GM23338 (cell line): Measurements from ENCODE around the gene APOL3. TPM values are rescaled to one million over a fixed set of nuclear protein-coding genes. Genes with fewer than 3 reads are reported as not detected.

Source experiments
- ATAC-seq: fragments of 200-7000 bp; cut with Tn5 transposase; 3 replicates; pipeline ENCODE4 v1.9.1; 2020
- DNase-seq: peaks from one replicate; pipeline ENCODE4 v3.0.0-alpha.2; 2015; ENCODE audit warnings: low spot score
- H2AFZ ChIP-seq: fragments of 200-600 bp; sonication (generic); 2 replicates; pipeline ENCODE4 v1.8.0; 2016; ENCODE audit warnings: antibody characterized with exemption, mild to moderate bottlenecking, moderate library complexity
- H3F3A ChIP-seq: fragments of 200-600 bp; sonication (generic); replicated peaks from 2 replicates; pipeline ENCODE4 v1.8.0; 2017; ENCODE audit warnings: antibody characterized with exemption, mixed run types, low read depth
- H3K27ac ChIP-seq: fragments of 200-600 bp; sonication (generic); 2 replicates; pipeline ENCODE4 v1.6.1; 2016; ENCODE audit warnings: low read depth
- H3K27me3 ChIP-seq: fragments of 200-600 bp; sonication (generic); 2 replicates; pipeline ENCODE4 v1.8.0; 2016; ENCODE audit warnings: mild to moderate bottlenecking, mixed run types, moderate library complexity; ENCODE audit not compliant: insufficient read depth
- H3K36me3 ChIP-seq: fragments of 200-600 bp; sonication (generic); 2 replicates; pipeline ENCODE4 v1.8.0; 2016; ENCODE audit warnings: mild to moderate bottlenecking; ENCODE audit not compliant: insufficient read depth
- H3K4me1 ChIP-seq: fragments of 200-600 bp; sonication (generic); 2 replicates; pipeline ENCODE4 v1.8.0; 2016; ENCODE audit warnings: mild to moderate bottlenecking, moderate library complexity; ENCODE audit not compliant: insufficient read depth
- H3K4me2 ChIP-seq: fragments of 200-600 bp; sonication (generic); 2 replicates; pipeline ENCODE4 v1.7.1; 2017; ENCODE audit warnings: mixed run types
- H3K4me3 ChIP-seq: fragments of 200-600 bp; sonication (generic); 2 replicates; pipeline ENCODE4 v1.6.1; 2016; ENCODE audit warnings: mixed run types
- H3K79me2 ChIP-seq: fragments of 200-600 bp; sonication (generic); replicated peaks from 2 replicates; pipeline ENCODE4 v1.8.0; 2017; ENCODE audit warnings: mild to moderate bottlenecking; ENCODE audit not compliant: insufficient read depth
- H3K9me2 ChIP-seq: fragments of 200-600 bp; sonication (generic); 2 replicates; pipeline ENCODE4 v1.8.0; 2017; ENCODE audit not compliant: insufficient read depth
- H4K20me1 ChIP-seq: fragments of 200-600 bp; sonication (generic); replicated peaks from 2 replicates; pipeline ENCODE4 v1.8.0; 2017; ENCODE audit warnings: mild to moderate bottlenecking; ENCODE audit not compliant: insufficient read depth
- H3K27ac Mint-ChIP-seq: 2 replicates; pipeline ENCODE4 v1.8.0; 2020; ENCODE audit warnings: inconsistent platforms, mild to moderate bottlenecking, moderate library complexity, mixed read lengths
- H3K27me3 Mint-ChIP-seq: 3 replicates; pipeline ENCODE4 v1.8.0; 2022; ENCODE audit warnings: low read depth, mild to moderate bottlenecking, moderate library complexity, mixed read lengths, inconsistent platforms; ENCODE audit not compliant: insufficient read depth, poor library complexity
- H3K36me3 Mint-ChIP-seq: 3 replicates; pipeline ENCODE4 v1.8.0; 2021; ENCODE audit warnings: low read depth, mild to moderate bottlenecking, inconsistent platforms, moderate library complexity, mixed read lengths
- H3K4me1 Mint-ChIP-seq: 3 replicates; pipeline ENCODE4 v1.8.0; 2020; ENCODE audit warnings: mild to moderate bottlenecking, inconsistent platforms, mixed read lengths
- H3K4me3 Mint-ChIP-seq: 3 replicates; pipeline ENCODE4 v1.8.0; 2021; ENCODE audit warnings: moderate library complexity, mild to moderate bottlenecking, inconsistent platforms, mixed read lengths
- H3K9me3 Mint-ChIP-seq: 3 replicates; pipeline ENCODE4 v1.8.0; 2020; ENCODE audit warnings: moderate library complexity, mild to moderate bottlenecking, inconsistent platforms, mixed read lengths
- CREB1 ChIP-seq: fragments of 250-450 bp; sonication (Bioruptor Pico); IDR thresholded peaks from 2 replicates; pipeline ENCODE4 v1.5.0; 2020; ENCODE audit warnings: low read depth, mild to moderate bottlenecking, moderate library complexity
- EZH2 ChIP-seq: fragments of 200-600 bp; sonication (generic); IDR thresholded peaks from one replicate; pipeline ENCODE4 v1.8.0; 2017; ENCODE audit warnings: antibody characterized with exemption, mild to moderate bottlenecking, low read depth; ENCODE audit not compliant: unreplicated experiment
- EZH2phosphoT487 ChIP-seq: fragments of 200-600 bp; sonication (generic); IDR thresholded peaks from one replicate; pipeline ENCODE4 v1.8.1; 2018; ENCODE audit warnings: antibody characterized with exemption; ENCODE audit not compliant: unreplicated experiment
- JUNB ChIP-seq: IDR thresholded peaks from one replicate; pipeline ENCODE4 v1.6.1; 2016; ENCODE audit warnings: antibody characterized with exemption; ENCODE audit not compliant: unreplicated experiment
- NANOG ChIP-seq: IDR thresholded peaks from 2 replicates; pipeline ENCODE4 v1.6.1; 2016; ENCODE audit warnings: antibody characterized with exemption, borderline replicate concordance
- POLR2AphosphoS5 ChIP-seq: IDR thresholded peaks from 2 replicates; pipeline ENCODE4 v1.6.1; 2016; ENCODE audit warnings: antibody characterized with exemption, low read depth
- polyA plus RNA-seq: library from polyadenylated mRNA; unstranded; fragments of >200 nt; fragmentation: Nextera tagmentation; extraction: Ambion mirVana; gene quantifications from 2 replicates; pipeline ENCODE4 v1.2.1, GENCODE V29; 2016
- total RNA-seq: library from RNA; depleted of rRNA; stranded (reverse); fragments of >200 nt; shearing (Covaris generic); gene quantifications from 2 replicates; pipeline ENCODE4 v1.2.3, GENCODE V29; 2014
- TF ChIP-seq, protein P1 (sequence below), 2 experiments: fragments of 200-600 bp in 1 of 2; sonication (generic) in 1 of 2; conservative IDR thresholded peaks; 2 replicates each; pipeline versions ENCODE4 v1.5.1 to v1.6.1; 2016 to 2017; ENCODE audit warnings: antibody characterized with exemption in 2 of 2, low read depth in 2 of 2, mild to moderate bottlenecking in 2 of 2, moderate library complexity in 1 of 2
- TF ChIP-seq, protein P2 (sequence below): IDR thresholded peaks from 2 replicates; pipeline ENCODE4 v1.6.1; 2016; ENCODE audit warnings: antibody characterized with exemption
- TF ChIP-seq, protein P3 (sequence below): fragments of 250-450 bp; sonication (Bioruptor Pico); IDR thresholded peaks from 2 replicates; pipeline ENCODE4 v1.5.0; 2020; ENCODE audit warnings: mild to moderate bottlenecking, moderate library complexity

The APOL3 gene
- total and polyA plus RNA-seq, 2 experiments from 2014 or later = not detected

DNA sequence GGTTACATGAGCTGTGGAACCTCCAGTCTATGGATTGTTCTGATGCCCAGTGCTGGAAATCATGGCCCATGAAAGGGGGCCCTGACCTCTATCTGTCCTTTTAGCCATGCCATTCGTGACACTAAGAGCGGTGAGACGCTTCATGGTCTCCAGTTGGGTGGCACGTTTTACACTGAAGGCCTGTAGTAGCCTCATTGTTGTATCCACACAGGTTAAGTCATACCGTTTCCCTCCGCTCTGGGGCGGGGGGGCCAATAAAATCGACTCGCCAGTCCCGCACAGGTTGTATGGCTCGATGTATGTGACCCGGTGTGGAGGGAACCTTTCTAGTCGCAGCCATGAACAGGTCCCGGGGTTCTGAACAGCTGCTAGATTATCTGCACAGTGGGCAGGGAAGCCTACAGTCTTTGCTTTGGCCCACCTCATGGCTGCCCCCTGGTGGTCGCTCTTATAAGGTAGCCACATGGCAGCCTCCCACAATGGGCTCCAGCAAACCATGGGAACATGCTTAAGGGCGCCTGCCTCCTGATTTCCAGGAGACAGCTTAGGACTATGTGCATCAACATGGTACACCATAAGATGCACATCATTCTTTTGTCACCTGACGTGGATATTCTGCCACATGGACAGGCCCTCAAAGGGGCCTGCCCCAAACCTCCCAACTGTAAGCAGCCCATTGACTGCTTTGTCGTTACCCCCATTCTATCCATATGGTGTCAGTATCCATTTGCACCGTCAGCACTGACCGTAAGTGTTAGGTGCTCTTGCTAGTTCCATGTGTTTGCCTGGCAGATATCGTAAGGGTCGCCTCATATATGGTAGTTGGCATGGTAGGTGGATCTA, 19.7 kb upstream of the APOL3 start:
- TF ChIP-seq, protein P1, sequence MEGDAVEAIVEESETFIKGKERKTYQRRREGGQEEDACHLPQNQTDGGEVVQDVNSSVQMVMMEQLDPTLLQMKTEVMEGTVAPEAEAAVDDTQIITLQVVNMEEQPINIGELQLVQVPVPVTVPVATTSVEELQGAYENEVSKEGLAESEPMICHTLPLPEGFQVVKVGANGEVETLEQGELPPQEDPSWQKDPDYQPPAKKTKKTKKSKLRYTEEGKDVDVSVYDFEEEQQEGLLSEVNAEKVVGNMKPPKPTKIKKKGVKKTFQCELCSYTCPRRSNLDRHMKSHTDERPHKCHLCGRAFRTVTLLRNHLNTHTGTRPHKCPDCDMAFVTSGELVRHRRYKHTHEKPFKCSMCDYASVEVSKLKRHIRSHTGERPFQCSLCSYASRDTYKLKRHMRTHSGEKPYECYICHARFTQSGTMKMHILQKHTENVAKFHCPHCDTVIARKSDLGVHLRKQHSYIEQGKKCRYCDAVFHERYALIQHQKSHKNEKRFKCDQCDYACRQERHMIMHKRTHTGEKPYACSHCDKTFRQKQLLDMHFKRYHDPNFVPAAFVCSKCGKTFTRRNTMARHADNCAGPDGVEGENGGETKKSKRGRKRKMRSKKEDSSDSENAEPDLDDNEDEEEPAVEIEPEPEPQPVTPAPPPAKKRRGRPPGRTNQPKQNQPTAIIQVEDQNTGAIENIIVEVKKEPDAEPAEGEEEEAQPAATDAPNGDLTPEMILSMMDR (conservative IDR thresholded peaks at IDR 0.05; ENCODE audit: low read depth in 2 of 2) = peak; percentile 89 to 92
- TF ChIP-seq, protein P2, sequence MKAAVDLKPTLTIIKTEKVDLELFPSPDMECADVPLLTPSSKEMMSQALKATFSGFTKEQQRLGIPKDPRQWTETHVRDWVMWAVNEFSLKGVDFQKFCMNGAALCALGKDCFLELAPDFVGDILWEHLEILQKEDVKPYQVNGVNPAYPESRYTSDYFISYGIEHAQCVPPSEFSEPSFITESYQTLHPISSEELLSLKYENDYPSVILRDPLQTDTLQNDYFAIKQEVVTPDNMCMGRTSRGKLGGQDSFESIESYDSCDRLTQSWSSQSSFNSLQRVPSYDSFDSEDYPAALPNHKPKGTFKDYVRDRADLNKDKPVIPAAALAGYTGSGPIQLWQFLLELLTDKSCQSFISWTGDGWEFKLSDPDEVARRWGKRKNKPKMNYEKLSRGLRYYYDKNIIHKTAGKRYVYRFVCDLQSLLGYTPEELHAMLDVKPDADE = no peak
- Mint-ChIP-seq H3K4me3 (no peak overlapping the region), H3K4me1 (peaks cover 18% of the 10 kb centered on the region), H3K27ac (no peak overlapping the region), H3K27me3 (no peaks in the 10 kb centered on the region), H3K36me3 (no peaks in the 10 kb centered on the region), H3K9me3 (no peaks in the 10 kb centered on the region)
- no peak overlapping the region for H3K4me3 ChIP-seq
- ATAC-seq (peak; percentile 98), DNase-seq (peak; percentile 87)
- H3K79me2 ChIP-seq = no peaks in the 10 kb centered on the region
- H3K4me2 ChIP-seq = no peak overlapping the region
- H3K36me3 ChIP-seq = no peaks in the 10 kb centered on the region
- H2AFZ ChIP-seq = peak overlapping the region; percentile 84
- peaks cover 9% of the 10 kb centered on the region for H3K9me2 ChIP-seq
- H4K20me1 ChIP-seq = no peaks in the 10 kb centered on the region
- no peaks in the 10 kb centered on the region for H3K27me3 ChIP-seq
- H3K4me1 ChIP-seq = no peaks in the 10 kb centered on the region
- H3K27ac ChIP-seq = no peak overlapping the region
- no peaks in the 10 kb centered on the region for H3F3A ChIP-seq

DNA sequence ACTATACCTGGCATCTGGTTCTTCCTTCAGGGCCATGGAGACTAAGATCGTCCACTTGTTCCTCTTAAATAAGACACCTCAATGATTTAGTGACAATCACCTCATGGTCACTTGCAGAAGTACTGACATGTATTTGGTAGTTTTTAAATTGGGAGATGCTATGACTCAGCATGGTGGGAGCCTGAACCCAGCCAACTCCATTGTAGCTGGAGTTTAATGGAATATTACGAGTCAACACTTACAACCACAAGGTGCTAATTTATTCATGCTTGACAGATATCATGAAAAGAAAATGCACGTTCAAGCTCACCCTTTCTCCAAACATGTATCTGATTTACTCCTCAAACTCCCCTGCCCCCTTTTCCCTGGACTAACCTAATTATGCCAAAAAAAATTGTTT, 16.6 kb upstream of the APOL3 start:
- H3K4me1 Mint-ChIP-seq = 0 out of 3 replicates have a peak, but pooled peaks cover 3% of the 10 kb centered on the region
- no peak for TF ChIP-seq CREB1 (CRISPR knock-in tag)
- no peak for TF ChIP-seq POLR2AphosphoS5
- TF ChIP-seq, protein P1 (conservative IDR thresholded peaks at IDR 0.05; ENCODE audit: low read depth in 2 of 2) = no peak
- TF ChIP-seq, protein P3, sequence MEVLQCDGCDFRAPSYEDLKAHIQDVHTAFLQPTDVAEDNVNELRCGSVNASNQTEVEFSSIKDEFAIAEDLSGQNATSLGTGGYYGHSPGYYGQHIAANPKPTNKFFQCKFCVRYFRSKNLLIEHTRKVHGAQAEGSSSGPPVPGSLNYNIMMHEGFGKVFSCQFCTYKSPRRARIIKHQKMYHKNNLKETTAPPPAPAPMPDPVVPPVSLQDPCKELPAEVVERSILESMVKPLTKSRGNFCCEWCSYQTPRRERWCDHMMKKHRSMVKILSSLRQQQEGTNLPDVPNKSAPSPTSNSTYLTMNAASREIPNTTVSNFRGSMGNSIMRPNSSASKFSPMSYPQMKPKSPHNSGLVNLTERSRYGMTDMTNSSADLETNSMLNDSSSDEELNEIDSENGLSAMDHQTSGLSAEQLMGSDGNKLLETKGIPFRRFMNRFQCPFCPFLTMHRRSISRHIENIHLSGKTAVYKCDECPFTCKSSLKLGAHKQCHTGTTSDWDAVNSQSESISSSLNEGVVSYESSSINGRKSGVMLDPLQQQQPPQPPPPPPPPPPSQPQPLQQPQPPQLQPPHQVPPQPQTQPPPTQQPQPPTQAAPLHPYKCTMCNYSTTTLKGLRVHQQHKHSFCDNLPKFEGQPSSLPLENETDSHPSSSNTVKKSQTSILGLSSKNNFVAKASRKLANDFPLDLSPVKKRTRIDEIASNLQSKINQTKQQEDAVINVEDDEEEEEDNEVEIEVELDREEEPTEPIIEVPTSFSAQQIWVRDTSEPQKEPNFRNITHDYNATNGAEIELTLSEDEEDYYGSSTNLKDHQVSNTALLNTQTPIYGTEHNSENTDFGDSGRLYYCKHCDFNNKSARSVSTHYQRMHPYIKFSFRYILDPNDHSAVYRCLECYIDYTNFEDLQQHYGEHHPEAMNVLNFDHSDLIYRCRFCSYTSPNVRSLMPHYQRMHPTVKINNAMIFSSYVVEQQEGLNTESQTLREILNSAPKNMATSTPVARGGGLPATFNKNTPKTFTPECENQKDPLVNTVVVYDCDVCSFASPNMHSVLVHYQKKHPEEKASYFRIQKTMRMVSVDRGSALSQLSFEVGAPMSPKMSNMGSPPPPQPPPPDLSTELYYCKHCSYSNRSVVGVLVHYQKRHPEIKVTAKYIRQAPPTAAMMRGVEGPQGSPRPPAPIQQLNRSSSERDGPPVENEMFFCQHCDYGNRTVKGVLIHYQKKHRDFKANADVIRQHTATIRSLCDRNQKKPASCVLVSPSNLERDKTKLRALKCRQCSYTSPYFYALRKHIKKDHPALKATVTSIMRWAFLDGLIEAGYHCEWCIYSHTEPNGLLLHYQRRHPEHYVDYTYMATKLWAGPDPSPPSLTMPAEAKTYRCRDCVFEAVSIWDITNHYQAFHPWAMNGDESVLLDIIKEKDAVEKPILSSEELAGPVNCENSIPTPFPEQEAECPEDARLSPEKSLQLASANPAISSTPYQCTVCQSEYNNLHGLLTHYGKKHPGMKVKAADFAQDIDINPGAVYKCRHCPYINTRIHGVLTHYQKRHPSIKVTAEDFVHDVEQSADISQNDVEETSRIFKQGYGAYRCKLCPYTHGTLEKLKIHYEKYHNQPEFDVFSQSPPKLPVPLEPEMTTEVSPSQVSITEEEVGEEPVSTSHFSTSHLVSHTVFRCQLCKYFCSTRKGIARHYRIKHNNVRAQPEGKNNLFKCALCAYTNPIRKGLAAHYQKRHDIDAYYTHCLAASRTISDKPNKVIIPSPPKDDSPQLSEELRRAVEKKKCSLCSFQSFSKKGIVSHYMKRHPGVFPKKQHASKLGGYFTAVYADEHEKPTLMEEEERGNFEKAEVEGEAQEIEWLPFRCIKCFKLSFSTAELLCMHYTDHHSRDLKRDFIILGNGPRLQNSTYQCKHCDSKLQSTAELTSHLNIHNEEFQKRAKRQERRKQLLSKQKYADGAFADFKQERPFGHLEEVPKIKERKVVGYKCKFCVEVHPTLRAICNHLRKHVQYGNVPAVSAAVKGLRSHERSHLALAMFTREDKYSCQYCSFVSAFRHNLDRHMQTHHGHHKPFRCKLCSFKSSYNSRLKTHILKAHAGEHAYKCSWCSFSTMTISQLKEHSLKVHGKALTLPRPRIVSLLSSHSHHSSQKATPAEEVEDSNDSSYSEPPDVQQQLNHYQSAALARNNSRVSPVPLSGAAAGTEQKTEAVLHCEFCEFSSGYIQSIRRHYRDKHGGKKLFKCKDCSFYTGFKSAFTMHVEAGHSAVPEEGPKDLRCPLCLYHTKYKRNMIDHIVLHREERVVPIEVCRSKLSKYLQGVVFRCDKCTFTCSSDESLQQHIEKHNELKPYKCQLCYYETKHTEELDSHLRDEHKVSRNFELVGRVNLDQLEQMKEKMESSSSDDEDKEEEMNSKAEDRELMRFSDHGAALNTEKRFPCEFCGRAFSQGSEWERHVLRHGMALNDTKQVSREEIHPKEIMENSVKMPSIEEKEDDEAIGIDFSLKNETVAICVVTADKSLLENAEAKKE = no peak
- no peak for TF ChIP-seq JUNB
- no peak for TF ChIP-seq EZH2phosphoT487
- no peak for TF ChIP-seq NANOG
- no peak for TF ChIP-seq EZH2

More for the DNA sequence above, 16.6 kb upstream of the APOL3 start:
- H3K79me2 ChIP-seq = no peaks in the 10 kb centered on the region
- H3K36me3 ChIP-seq = no peaks in the 10 kb centered on the region
- DNase-seq = no peak
- no peaks in the 10 kb centered on the region for H3K27me3 ChIP-seq
- H3K4me2 ChIP-seq = no peak overlapping the region
- Mint-ChIP-seq H3K36me3 (no peaks in the 10 kb centered on the region), H3K27me3 (no peaks in the 10 kb centered on the region), H3K9me3 (no peaks in the 10 kb centered on the region), H3K27ac (no peak overlapping the region), H3K4me3 (no peak overlapping the region)
- peaks cover 16% of the 10 kb centered on the region for H3K9me2 ChIP-seq
- H3K4me1 ChIP-seq = no peaks in the 10 kb centered on the region
- H3F3A ChIP-seq = no peaks in the 10 kb centered on the region
- no peak for ATAC-seq
- no peak overlapping the region for H3K4me3 ChIP-seq
- H3K27ac ChIP-seq = no peak overlapping the region
- H4K20me1 ChIP-seq = no peaks in the 10 kb centered on the region
- no peak overlapping the region for H2AFZ ChIP-seq
